Hematopoietic multipotent progenitor cell treated with erythropoietin and hydrocortisone succinate and interleukin-3 and kit ligand, for 8 days (in vitro differentiated cells): ENCODE data around the gene MXRA8.
"Not testable (repeated sequence)": the region's sequence is repeated elsewhere in the genome, so short reads cannot be mapped to it uniquely, and the experiment has no call there.

Experiments used
- DNase-seq: peaks from one replicate; pipeline ENCODE4 v3.0.0-alpha.2; 2015

The MXRA8 gene

DNA sequence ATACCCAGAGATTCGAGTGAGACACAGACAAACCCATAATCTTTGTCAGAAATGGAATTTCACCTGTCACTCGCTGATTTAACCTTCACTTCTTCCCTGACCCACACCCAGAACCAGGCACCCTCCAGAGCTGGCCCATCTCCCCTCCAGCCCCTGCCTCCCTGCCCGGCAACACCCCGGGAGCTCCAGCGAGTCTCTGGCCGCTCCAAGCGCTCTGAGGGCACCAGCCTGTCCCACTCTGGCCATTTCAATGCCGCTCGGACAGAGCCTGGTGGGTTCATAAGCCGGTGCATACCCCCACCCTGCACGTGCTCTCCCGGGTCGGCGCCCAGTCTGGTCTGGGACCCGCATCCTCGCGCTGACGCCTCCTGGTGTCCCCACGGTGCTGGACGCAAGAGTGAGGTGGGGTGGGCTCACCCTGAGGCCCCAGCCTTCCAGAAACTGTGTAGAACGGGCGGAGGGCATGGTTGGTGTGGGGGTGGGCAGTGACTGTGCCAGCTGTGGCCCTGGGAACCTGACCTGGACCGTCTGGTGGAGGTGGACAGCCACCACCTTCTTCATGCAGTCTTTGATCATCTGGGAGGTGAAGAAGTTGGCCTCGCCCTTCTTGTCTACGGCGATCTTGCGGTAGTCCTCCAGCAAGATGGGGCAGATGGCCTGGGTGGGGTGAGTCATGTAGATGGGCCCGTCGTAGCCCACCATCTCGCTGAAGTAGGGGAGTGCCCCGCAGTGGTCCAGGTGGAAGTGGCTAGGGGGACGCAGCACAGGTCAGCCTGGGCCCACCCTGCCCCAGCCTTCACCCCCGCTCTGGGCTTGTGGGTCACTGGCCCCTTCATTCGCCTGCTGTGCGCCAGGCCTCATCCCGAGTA is 39.3 kb downstream of the MXRA8 start:
- DNase-seq, result no peak

DNA sequence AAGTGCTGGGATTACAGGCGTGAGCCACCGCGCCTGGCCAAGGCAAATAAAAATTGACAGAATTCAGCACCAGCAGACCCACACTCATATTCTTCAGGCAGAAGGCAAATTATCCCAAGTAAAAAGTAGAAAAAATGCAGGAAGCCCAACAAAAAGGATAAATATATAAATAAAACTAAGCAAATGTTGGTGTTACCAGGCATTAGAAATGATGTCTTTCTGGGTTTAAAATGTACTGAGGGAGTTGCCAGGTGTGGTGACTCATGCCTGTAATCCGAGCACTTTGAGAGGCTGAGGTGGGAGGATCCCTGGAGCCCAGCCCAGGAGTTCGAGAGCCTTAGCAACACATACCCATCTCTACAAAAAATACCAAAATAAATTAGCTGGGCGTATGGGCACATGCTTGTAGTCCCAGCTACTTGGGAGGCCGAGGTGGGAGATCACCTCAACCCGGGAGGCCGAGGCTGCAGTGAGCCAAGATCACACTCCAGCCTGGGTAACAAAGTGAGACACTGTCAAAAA is 40.2 kb downstream of the MXRA8 start:
- peak; percentile 57 for DNase-seq

DNA sequence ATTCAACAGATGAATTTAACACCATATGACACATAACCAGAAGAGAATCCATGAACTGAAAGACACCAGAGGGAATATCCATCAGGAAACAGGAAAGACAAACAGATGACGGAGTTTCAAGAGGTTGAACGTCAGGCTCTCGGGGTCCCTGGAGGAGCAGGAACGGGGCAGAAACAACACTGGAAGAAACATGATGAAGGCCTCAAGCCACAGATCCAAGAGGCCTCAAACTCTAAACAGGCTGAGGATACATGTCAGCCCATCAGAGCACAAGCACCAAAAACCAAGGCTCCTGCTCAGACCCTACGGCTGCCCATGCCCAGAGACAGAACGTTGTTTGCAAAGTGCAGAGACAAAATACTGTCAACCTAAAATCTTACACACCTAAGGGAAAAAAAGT is 40.9 kb downstream of the MXRA8 start:
- no peak for DNase-seq

DNA sequence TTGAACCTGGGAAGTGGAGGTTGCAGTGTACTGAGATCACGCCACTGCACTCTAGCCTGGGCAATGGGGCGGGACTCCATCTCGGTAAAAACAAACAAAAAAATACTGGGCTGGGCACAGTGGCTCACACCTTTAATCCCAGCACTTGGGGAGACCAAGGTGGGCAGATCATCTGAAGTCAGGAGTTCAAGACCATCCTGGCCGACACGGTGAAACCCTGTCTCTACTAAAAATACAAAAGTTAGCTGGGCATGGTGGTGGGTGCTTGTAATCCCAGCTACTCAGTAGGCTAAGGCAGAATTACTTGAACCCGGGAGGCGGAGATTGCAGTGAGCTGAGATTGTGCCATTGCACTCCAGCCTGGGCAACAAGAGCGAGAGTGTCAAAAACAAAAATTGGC is 42.2 kb downstream of the MXRA8 start:
- not testable (repeated sequence) for DNase-seq

DNA sequence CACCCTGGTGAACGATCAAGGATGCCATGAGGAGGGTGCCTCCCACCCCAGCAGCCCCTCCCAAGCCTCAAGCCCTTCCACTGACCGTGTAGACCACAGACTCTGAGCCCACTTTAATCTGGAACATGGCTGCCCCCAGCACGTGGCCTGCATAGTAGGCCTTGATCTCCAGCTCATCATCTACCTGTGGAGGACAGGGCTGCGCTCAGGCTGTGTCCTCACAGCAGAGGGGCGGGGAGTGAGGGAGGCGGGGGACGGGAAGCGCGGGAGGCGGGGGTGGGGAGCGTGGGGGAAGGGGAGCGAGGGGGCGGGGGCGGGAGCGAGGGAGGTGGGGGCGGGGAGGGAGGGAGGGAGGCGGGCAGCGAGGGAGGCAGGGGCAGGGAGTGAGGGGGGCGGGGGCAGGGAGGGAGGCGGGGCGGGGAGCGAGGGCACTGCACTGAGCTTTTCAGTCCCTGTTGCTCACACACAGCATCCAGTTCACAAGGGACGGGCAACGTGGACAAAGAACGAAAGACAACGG is 42.9 kb downstream of the MXRA8 start:
- DNase-seq, result no peak

DNA sequence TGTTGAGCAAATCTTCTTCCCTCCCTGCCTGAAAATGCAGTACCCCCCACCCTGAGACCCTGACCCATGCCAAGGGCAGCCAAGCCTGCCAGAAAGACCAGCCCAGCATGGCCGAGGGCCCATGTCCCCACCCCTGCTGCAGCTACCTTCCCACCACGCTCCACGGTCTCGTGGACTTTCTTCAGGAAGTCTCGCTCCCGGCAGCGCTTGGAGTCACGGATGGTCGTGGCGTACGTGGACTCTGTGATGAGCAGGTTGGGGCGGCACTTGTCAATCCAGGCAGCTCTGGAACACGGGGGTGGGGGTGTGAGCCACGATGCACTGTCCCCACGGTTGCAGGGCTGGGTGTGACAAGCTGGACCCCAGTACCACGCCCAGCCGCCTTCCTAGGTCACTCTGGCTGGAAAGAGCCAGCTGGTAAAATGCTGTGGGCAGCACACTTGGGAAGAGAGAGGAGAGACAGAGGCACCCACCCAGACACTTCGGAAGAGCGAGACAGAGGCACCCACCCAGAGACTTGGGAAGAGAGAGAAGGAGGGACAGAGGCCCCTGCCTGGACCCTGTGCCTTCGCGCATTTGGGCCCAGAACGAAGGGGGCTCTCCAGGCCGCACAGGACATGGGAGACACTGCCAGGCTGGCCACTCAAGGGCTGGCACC is 43.5 kb downstream of the MXRA8 start:
- no peak for DNase-seq

DNA sequence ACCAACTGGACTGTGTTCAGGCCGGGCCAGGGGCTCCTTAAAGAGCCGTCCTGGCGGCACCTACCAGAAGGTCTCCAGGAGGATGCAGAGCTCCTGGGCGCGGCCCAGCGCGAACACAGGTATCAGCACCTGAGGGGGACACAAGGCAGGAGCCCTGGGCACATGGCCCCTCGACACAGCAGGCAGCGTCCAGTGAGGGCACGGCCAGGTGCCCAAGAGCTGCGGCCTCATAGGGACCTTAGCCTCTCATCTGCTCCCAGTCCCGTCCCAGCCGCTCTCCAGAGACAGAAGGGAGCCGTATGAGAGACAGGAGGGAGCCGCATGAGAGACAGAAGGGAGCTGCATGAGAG is 44.1 kb downstream of the MXRA8 start:
- DNase-seq, result no peak

DNA sequence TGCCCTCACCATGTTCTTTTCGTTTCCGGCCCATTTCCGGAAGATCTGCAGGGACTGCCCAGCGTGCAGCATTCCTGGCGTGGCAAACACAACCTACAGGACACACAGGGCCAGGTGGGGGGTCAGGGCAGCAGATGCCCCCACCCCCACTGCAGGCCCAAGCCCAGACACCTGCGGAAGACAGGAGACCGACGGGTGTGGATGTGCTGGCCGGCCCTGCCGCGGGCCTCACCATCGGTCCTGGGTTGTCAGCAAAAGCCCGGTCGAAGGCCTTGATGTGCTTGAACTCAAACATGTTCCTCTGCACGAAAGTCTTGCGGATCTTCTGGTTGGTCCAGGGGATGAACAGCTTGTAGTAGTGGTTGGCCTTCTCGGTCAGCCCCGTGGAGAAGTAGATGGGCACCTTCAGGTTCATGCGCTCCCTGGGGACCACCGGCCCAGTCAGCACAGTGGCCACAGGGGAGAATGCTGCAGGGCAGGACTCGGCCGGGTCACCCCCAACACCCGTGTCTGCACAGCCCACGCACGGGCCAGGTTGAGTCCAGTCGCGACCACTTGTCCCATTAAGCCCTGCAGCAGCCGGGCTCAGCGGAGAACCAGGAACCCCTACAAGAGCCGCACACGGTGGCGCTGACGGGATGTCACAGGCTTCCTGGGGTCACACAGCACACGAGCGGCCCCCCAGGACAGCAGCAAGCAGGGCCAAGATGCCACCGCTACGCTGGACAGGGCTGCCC is 44.7 kb downstream of the MXRA8 start:
- no peak for DNase-seq

DNA sequence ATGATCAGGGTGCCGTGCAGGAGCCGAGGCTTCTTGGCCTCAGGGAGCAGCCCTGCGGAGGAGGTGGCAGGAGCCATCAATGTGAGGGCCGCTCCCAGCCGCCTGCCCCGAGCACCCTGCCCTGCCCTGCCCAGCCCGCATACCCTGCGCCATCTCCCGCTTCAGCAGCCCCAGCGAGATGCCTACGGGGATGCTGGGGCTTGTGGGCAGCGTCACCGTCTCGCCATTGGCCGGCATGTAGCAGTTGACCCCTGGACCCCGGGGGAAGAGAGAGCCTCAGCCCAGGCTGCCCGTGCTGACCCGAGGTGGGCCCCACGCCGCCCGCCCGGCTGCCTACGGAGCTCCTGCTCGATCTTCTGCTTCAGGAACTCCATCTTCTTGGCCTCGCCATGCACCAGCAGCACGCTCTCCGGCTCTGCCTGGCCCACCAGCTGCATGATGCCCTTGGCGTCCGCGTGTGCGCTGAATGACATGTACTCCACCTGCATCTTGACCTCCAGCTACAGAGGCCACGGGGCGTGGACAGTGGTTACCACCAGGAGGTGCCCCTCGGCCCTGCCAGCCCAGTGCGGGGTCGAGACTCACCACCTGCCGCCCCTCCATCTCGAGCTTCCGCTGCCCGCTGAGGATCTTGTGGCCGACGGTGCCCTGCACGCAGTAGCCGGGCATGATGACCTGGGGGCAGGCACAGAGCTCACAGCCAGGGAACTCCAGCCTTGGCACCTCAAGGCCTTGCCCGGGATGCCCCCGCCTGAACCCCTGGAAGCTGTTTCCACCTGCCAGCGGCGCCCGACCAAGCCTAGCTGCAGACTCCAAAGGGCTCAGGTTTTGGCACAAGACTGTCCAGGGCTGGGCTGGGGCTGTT is 45.7 kb downstream of the MXRA8 start:
- DNase-seq, result no peak

DNA sequence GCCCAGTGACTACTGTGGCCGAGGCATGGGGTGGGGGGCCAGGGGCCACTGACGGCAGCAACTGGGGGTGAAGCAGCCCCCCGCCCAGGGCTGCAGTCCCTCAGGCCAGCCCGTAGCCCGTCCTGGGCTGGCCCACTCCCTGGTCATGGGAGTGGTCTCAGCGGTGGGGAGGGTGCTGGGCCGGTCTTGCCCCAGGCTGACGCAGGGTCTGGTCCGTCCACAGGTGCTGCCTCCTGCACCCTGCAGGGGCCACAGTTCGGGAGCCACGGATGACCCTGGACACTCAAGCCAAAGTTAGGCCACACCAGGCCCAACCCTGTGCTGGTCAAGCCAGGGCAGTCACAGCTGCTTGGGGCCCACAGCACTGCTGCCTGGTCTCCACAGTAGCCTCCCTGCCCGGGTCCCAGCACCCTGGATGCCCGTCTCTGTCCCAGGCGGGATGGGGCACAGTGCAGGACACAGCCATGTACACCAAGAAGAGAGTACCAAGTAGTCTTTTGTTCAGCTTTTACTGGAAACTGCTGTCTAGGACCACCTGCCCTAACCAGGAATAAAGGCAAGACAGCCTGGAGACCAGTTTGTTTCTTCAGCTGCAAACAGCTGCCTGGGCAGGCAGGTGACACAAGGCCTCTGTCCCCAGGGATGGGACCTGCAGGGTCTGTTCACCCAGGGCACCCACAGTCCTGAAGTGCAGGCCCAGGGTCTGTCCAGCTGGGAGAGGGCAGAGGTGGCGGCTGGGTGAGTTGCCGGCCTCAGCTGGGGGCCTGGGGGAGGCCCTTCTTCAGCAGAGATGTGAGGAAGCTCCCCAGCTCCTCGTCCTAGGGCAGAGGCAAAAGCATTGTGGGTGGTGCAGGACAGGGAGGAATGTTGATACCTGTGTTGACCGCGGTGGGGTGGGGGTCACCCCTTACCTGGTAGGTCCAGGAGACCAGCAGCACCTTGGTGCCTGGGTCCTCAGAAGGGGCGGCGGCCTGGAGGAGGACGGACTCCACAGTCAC is 46.9 kb downstream of the MXRA8 start:
- DNase-seq, result no peak

DNA sequence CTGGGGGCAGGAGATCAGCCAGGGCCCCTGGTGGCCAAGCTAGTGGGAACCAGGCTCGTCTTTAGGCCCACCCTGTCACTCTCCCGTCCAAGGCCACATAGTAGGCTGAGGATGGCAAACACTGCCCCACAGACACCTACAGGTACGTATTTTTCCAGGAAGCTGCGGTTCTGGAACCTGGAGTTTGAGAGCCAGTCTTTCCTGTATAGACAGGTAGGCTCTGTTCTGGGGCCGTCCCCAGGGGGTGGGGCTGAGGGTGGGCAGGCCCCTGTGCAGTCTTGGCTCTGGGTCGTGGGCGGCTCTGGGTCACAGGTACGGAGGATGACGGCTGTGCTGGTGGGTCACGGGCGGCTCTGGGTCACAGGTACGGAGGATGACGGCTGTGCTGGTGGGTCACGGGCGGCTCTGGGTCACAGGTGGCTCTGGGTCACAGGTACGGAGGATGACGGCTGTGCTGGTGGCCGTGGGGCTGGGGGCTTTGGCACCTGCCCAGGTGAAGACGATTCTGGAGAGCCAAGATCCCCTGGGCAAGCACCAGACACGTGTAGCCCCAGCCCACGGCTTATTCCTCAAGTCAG is 47.8 kb downstream of the MXRA8 start:
- DNase-seq, result no peak

DNA sequence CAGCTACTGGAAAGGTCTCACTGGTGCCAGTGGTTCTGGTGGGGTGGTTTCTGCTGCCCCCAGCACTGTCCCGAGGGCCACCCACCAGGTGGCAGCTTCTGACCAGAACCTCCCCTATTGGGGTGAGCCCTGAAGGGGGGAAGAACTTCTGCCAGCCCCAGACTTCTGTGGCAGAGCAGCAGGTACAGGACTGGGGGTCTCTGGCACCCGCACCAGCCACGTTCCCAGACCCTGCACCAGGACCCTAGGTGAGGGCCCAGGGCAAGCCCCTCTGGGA is 48.3 kb downstream of the MXRA8 start:
- DNase-seq, result no peak

DNA sequence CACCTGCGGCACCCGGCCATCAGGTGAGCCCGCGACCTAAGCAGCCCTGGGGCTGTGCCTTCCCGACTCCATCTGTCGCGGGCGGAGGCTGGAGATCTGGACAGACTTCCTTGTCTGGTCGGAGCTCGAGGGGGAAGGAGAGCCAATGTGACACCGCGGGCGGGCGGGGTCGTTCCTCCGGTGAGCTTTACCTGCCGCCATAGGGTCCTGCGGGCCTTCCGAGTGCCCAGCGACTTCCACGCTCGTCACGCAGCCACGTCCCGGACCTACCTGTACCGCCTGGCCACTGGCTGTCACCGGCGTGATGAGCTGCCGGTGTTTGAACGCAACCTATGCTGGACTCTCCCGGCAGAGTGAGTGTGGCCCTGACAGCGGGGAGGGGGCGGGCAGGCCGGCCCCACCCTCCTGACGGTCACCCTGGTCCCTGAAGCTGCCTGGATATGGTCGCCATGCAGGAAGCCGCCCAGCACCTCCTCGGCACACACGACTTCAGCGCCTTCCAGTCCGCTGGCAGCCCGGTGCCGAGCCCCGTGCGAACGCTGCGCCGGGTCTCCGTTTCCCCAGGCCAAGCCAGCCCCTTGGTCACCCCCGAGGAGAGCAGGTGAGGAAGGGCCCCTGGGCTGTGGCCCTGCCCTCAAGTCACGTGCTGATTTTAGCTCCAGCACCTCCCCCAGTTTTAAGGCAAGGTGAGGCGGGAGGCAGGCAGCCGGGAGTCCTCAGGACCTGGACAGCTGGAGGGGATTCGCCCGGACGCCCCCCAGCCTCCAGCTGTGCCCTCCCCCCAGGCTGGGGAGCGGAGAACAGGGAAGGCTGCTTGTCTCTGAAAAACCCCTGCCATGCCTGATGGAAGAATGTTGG is 48.9 kb downstream of the MXRA8 start:
- peak; percentile 29 for DNase-seq

DNA sequence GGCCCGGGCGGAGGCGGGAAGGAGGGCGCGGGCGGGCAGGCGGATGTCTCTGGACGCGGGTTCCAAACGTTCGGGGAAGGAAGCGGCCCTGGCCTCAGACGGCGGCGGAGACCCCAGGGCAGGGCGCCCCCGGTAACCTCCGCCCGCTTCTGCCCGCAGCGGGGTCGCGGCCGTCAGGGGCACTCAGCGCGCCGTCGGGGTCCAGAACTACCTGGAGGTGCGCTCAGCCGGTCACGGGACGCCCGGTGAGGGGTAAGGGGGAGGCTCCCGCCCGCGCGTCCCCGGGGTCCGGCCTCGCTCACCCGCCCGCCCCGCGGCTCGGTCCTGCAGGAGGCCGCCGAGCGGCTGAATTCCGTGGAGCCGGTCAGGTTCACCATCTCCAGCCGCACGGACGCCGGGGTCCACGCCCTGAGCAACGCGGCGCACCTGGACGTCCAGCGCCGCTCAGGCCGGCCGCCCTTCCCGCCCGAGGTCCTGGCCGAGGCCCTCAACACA is 49.6 kb downstream of the MXRA8 start:
- no peak for DNase-seq

DNA sequence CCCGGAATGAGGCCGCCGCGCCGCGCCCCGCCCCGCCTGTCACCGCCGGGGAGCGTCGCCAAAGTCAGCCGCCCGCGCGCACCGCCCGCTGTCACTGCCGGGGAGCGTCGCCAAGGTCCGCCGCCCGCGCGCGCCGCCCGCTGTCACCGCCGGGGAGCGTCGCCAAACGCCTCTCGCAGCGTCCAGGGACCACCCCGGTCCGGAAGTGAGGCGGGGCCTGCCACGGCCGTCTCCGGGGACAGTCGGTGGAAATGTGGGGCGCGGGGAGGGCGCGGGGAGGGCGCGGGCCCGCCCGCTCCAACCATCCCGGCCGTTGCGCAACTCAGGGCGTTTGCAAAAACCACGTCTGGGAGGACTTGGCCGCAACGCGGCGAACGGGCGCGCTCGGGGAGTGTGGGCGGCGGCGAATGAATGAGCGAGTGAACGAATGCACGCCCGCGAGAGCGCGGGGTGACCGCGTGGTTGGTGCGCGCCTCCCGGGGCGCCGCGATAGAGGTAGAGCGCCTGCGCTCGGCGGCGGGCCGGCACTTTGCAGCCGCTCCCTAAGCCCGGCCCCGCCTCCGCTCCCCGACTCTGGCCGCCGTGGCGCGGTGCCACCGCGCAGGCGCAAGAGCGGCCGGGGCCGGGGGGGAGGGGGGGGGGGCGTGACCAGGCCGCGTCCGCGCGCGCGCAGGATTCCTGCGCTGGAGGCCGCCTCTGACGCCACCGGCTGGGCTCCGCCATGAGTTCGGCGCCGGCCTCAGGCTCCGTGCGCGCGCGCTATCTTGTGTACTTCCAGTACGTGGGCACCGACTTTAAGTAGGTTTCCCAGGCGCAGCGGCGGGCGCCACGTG is 50.2 kb downstream of the MXRA8 start, which contains the start of the genes ACAP3 and PUSL1:
Gene ACAP3, minus strand, starts transcription at position 8 of the 833 bp plus-strand sequence. CDS start 115 bp downstream, outside the sequence.
Gene PUSL1, plus strand, starts transcription at position 675 of the 833 bp plus-strand sequence. Its CDS starts 47 bp downstream, at position 722.
- peak; percentile 92 for DNase-seq

DNA sequence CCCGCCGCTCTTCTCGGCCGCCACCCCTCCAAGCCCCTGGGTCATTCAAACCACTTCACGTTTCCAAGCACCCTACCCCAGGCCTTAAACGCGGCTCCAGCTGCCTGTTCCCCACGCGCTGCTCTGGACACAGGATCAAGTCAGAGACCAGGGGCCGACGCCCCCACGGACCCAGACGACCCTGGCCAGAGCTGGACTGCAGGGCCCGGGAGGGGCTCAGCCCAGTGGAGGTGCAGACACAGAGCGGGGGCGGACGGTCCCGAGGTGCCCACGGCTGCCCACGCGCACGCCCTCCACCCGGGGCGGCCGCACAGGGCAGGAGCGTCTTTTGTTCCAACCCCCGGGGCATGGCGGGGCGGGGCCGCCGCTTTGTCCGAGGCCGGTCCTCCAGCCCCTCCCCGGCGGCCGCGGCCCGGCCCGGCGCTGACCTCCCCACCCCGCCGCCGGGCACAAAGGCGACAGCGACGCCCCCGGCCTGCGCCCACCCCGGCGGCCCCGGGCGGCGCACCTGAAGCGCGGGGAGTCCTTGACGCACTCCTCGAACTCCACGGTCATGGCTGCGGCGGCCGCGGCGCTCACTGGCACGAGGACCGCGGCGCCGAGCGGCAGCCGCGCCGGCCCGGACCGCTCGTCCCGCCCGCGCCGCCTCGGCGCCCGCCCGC is 51.0 kb downstream of the MXRA8 start:
- DNase-seq, result no peak

DNA sequence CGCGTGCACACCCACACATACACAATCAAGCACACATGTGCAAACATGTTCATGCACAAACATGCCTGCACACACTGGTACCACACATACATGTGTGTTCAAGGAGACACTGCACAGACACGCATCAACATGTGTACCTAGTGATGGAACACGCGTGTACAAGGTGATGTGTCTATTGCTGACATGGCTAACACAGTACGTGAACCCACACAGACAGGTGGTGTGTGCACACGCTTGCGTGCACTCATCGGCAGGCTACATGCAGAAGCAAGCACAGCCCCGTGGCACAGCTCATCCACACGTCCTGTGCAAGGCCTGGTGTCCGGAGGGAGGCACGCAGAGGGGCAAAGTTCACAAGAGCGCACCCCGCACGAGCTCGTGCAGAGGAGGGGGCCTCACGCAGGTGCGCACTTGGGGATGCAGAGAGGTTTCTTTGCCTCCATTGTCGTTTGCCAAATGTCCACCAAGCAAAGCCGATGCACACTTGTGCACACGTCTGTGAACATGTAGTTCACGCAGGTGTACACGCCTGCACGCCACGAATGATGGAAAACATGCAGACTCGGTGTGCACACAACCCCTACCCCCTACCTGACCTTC is 51.6 kb downstream of the MXRA8 start:
- no peak for DNase-seq
